22Rv1 (cell line): ENCODE measurements around the gene PTCD2.

Experiments
- CTCF ChIP-seq: fragments of 450-650 bp; IDR thresholded peaks from 2 replicates; pipeline ENCODE4 v1.5.1; 2017; ENCODE audit warnings: mild to moderate bottlenecking
- ZFX ChIP-seq: fragments of 450-650 bp; IDR thresholded peaks from 2 replicates; pipeline ENCODE4 v1.6.1; 2017; ENCODE audit warnings: antibody characterized with exemption, borderline replicate concordance

GRCh38 chr5:72417333-72418062 lies 97.3 kb downstream of the PTCD2 start:
- no peak for TF ChIP-seq CTCF
- no peak for TF ChIP-seq ZFX
